K562 (cell line): ENCODE measurements around the gene NLRP9.
A peak's percentile ranks its signal among the peaks of the same experiment; 100 is the strongest.

Experiments used
- CTCF ChIP-seq, 3 experiments: IDR thresholded peaks in 2 of 3; conservative IDR thresholded peaks in 1 of 3; 2 replicates each; pipeline ENCODE4 v1.5.1; 2011 to 2012; ENCODE audit warnings: low read length in 3 of 3, mild to moderate bottlenecking in 3 of 3, control low read depth in 2 of 3, improper control_type of control experiment in 1 of 3, inconsistent platforms in 1 of 3, low read depth in 1 of 3, mixed read lengths in 1 of 3, moderate library complexity in 1 of 3; ENCODE audit not compliant: insufficient read depth in 2 of 3
- DDX20 ChIP-seq: fragments of 450-650 bp; IDR thresholded peaks from 2 replicates; pipeline ENCODE4 v1.6.1; 2016; ENCODE audit warnings: missing genetic modification characterization, low read depth, mild to moderate bottlenecking, missing compliant biosample characterization, moderate library complexity
- ETV6 ChIP-seq, 3 experiments: fragments of 150-350 bp in 1 of 3; sonication (generic) in 1 of 3; formaldehyde crosslinking in 1 of 3; IDR thresholded peaks; 2 replicates each; pipeline versions ENCODE4 v1.6.1 to v1.8.0; 2014 to 2022; ENCODE audit warnings: borderline replicate concordance in 2 of 3, low read depth in 2 of 3, antibody characterized with exemption in 1 of 3, low read length in 1 of 3, mild to moderate bottlenecking in 1 of 3, missing genetic modification reagents in 1 of 3
- JUN ChIP-seq, 2 experiments: sonication (generic) in 1 of 2; formaldehyde crosslinking in 1 of 2; IDR thresholded peaks; 2 replicates each; pipeline versions ENCODE4 v1.6.1 to v1.8.0; 2012 to 2022; ENCODE audit warnings: borderline replicate concordance in 2 of 2, mild to moderate bottlenecking in 2 of 2, improper control_type of control experiment in 1 of 2, low read depth in 1 of 2, low read length in 1 of 2, missing genetic modification reagents in 1 of 2
- PHF8 ChIP-seq: fragments of 200-600 bp; sonication (generic); IDR thresholded peaks from 2 replicates; pipeline ENCODE4 v1.6.1; 2012; ENCODE audit warnings: mixed run types, mild to moderate bottlenecking, inconsistent platforms, low read length, moderate library complexity, borderline replicate concordance

- TF ChIP-seq JUN (IDR thresholded peaks at IDR 0.05; ENCODE audit: borderline replicate concordance, low read depth, low read length) (no peak), JUN (CRISPR knock-in tag; IDR thresholded peaks at IDR 0.05; ENCODE audit: borderline replicate concordance) (0 out of 2 replicates have a peak, but pooled peaks have one; percentile 4), CTCF (IDR thresholded peaks at IDR 0.05 in 2 of 3, conservative IDR thresholded peaks at IDR 0.05 in 1 of 3; ENCODE audit: insufficient read depth in 2 of 3, low read depth in 1 of 3, low read length in 3 of 3) (no peak), PHF8 (no peak), ETV6 (IDR thresholded peaks at IDR 0.05; ENCODE audit: borderline replicate concordance in 1 of 2, low read depth in 2 of 2, low read length in 1 of 2) (no peak), ETV6 (CRISPR knock-in tag; IDR thresholded peaks at IDR 0.05; ENCODE audit: borderline replicate concordance) (no peak), DDX20 (tag) (no peak)
These were observed 62.4 kb downstream of the NLRP9 start for GRCh38 chr19:55675661-55676354.
